ENCODE data around the gene DAP.
"Not testable (repeated sequence)": the region's sequence is repeated elsewhere in the genome, so short reads cannot be mapped to it uniquely, and the experiment has no call there.

Gene DAP, protein sequence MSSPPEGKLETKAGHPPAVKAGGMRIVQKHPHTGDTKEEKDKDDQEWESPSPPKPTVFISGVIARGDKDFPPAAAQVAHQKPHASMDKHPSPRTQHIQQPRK

DNA sequence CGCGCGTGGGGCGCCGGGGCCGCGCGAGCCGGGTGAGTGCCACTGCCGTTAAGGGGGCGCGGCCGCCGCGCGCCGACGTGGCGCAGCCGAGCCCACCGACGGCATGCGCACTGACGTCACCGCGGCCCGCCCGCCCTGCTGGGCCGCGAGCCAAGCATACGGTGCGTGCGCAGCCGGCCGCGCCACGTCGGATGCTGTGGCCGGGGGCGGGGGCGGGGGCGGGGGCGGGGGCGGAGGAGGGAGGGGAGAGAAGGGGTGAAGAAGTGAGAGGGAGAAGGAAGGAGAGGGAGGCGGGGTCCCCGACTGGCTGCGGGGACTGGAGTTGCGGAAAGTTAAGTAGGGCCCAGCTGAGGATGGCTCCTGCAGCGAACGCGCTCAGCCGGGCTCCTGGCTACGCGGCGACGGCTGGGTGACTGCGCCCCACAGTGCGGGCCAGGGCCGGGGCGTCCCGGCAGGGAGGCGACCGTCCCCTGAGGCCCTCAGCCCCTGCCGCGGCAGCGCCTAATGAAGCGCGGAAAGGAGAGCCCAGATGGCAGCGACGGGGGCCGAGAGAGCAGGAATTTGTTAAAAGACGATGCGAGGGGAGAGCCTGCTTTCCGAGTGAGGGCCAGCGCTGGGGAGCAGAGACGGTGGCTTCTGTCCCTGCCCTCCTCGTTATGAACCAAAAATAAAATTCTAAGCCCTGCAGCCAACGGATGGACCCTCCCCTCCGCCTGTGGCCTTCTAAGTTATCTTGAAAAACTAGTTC, at the start of gene DAP:
DAP (minus strand) TSS at position 50 of the 748 bp plus-strand sequence. CDS start 166 bp downstream, outside the sequence.
- FAIRE-seq: no peak

DNA sequence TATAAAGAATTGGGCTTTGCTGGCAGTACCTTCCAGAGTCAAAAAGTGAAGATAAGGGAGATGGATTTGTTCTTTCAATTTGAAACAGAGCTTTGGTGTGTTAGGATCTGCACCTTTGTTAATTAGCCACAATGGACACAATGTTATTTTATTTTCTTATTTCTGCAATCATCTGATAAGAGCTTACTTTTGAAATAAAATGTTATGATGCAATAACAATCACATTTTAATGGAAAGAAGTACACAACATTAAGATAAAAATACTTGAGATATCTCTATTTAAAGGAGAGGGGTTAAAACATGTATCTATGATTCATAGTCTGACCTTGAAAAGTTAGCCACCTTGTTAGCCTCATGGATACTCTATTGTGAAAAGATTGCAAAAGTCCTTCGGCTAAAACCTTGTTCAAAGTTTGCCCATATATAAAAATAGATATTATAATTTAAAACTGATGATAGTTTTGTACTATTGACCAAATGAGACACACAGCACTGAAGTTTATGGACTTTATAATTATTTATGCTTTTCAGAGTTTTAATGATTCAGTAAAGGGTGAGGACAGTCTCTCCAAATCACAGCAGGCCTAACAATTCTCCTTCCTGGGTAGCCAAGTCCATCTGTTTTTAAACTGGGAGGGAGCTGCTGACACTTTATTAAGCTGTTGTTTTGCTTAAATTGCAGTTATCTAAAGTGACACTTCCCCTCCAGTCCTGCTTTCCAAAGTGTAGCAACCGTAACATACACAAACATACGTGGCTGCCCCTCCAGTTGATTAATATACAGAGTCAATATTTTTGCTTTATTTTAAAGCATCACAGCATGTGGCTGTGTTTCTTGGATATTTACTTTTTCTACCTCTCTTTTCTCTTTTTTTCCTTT, 47.6 kb upstream of the DAP start:
- no peak for FAIRE-seq

DNA sequence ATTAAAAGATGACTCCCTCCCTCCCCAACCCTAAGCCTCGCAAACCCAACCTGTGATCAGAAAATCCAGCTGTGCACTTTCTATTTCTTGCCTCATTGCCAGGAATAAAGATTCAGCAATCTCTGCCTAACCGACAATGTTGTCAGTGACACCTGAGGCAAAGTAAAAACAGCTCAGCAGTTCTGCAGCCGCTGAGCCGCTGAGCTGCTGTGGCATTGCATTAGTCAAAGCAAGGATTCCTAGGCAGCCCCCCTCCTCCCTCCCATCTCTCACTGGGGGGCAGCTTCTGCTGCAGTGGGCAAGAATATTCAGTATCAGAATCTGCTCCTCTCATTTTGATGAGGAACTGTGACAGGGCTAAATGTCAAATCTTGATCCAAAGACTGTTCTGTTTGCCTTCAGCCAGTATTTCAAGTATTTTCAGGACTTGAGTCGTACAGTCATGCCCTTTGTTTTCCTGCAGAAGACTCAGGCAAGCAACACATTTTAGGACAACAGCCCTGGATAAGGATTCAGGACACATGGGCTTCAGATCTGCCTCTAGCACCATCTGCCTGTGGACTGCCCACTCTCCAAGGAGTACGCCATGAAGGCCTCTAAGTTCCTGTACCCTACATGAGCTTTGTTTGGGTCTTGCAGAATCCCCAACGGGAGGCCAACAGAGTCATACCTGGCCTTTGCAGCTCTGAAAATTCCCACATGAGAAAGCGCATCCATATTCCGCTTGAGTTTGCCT, 41.1 kb upstream of the DAP start:
- FAIRE-seq: no peak

DNA sequence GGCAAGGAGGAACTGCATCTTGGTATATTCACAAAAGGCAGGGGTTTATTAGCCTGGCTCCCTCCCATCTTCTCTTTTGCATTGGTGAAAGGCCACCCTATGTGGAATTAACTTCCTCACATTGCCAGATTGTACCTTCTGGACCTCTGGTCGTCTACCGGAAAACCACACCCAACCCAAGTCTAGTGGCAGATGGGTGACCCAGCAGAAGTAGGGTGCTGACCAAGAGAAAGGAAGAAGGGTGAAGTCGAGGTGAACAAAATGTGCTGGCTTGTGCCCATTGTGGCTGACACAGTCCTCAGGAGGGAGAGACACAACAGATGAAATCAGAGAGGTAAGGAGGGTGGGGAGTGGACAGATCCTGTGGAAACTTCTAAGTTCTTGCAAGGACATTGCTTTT, 39.8 kb upstream of the DAP start:
- no peak for FAIRE-seq

DNA sequence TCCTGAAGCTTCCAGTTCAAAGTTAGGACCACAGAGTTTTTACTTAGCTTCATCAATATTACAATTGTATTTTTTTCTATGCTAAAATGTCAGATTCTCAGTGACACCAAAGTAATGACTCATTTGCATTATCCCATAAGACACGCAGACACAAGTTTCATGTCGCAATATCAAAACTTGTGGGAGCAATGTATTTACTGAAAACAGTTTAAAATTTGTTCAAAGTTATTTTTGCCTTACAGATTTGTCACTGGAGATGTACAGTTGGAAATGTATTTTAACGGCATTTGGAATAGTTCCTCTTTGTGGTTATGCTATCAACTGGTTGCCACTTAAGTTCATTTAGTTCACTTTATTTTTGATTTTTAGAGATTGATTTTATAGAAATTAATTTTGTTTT, 36.2 kb upstream of the DAP start:
- FAIRE-seq: no peak

DNA sequence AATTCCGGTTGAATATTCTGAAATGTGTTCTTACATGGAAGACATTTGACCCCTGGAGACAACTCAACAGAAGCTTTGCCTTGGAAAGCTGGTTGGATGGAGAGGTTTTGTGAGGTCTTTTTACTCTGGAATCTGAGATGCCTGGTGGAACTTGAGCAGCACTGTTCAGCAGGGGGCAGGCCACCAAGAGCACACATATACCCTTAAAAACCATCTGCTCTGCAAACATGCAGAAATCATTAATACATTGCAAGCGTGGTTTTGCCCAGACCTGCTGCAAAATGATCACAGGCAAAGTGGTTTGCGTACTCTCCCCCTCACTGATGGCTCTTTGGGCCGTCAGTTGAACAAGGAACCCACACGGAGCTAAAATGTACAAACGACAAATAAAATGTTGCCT, 32.8 kb upstream of the DAP start:
- no peak for FAIRE-seq

DNA sequence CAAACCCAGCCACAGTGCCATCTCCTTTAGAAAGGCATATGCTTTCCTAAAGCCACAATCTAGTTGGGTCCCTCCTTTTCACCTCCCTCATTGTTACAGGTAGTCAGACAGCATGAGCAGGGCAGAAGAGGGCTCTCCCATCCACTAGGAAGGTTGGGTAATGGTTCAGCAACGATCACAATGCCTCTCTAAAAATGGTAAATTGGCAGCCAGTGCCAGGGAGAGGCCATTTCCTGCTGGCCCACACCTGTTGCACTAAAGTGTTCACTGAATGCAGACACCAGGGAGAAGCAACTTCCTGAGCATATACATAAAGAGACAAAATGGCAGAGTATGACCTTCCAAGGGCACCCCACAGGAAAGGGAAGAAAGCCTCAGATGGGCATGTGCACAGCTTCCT, 31.3 kb upstream of the DAP start:
- no peak for FAIRE-seq

DNA sequence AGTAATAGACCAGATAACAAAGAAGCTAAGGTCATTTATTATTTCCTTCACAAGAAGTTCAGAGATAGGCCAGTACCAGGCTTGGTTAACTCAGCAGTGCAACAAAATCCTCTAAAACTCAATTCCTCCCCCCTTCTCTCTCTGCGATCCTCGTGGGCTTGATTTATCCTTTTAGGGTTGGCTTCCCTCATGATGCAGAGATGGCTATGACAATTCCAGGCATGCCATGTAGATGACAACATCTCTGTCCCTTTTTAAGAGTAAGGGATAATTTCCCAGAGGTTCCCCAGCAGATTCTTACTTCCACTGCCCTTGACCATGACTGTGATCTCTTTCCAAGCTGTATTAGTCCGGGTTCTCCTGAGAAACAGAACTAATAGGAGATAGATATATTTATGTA, 28.7 kb upstream of the DAP start:
- FAIRE-seq: no peak

DNA sequence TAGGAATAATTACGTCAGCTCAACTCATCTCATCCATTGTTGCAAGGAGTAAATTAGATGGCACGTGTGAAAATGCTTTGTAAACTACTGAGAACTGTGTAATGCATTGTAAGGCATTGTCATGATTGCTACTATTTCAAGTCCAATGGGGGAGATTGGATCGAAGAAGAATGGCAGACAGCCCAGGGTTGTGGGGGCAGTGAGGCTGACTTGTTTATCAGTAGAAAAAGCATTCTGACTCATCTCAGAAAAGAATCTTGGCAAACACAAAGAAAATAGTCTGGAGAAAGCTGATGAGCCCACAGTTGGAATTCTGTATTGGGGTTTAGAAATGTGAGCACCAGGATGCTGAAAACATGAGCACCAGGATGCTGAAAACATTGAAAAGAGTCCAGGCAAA, 28.0 kb upstream of the DAP start:
- no peak for FAIRE-seq

DNA sequence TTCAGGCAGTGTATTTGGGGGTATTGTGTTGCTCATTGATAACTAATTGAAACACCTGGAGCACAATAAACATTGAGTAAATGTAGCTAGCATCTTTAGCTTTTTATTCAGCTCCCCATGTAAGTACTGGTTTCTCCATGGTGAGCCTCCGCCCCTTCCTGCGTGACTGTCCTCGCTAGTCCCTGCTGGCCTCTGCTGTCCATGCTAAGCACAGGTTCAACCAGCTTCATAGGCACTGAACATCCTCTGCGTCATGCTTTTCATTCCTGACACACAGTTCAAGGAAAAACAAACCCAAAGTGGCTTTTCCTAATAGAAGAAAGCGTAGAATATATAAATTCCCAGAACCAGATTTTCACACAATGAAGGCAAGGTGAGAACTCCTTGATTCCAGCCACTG, 27.3 kb upstream of the DAP start:
- FAIRE-seq: no peak

DNA sequence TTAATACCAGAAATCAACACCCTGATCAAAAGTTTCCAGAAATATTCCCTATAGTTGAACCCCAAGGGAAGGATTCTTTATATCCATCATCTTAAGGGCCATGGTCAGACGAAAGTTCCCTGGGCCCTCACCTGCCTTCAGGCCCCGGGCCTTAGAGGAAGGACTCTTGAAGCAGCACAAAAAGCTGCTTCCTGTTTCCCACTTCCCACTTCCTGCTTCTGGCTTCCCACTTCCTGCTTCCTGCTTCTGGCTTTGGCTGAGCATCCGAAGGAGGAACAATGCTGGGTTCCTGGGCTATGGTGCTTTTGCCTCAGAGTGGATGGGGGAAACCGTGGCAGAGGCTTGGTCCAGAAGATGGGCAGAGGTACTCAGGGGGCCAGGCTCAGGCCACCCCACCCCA, 25.8 kb upstream of the DAP start:
- no peak for FAIRE-seq

DNA sequence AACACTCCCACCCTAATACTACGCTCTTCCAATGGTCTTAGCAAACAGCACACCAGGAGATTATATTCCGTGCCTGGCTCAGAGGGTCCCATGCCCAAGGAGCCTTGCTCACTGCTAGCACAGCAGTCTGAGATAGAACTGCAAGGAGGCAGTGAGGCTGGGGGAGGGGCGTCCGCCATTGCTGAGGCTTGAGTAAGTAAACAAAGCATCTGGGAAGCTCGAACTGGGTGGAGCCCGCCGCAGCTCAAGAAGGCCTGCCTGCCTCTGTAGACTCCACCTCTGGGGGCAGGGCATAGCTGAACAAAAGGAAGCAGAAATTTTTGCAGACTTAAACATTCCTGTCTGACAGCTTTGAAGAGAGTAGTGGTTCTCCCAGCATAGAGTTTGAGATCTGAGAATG, 19.2 kb upstream of the DAP start:
- FAIRE-seq: not testable (repeated sequence)

DNA sequence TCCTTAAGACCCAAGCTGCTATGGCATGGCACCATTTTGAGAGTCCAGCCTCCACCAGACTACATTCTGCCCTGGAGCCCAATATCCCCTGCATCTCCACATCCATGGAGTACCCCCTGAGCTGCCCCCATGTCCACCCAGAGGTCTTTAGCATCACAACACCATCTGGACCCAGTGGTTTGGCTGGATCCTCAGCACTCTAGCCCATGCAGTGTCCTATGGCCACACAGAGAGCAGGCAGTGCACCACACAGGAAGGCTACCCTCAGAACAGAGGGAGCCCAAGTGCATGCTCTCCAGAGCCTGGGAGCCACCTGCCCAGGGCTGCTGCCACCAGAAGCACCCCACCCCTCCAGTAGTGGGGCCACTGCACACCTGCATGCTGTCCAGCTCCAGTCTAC, 18.6 kb upstream of the DAP start:
- FAIRE-seq: no peak

DNA sequence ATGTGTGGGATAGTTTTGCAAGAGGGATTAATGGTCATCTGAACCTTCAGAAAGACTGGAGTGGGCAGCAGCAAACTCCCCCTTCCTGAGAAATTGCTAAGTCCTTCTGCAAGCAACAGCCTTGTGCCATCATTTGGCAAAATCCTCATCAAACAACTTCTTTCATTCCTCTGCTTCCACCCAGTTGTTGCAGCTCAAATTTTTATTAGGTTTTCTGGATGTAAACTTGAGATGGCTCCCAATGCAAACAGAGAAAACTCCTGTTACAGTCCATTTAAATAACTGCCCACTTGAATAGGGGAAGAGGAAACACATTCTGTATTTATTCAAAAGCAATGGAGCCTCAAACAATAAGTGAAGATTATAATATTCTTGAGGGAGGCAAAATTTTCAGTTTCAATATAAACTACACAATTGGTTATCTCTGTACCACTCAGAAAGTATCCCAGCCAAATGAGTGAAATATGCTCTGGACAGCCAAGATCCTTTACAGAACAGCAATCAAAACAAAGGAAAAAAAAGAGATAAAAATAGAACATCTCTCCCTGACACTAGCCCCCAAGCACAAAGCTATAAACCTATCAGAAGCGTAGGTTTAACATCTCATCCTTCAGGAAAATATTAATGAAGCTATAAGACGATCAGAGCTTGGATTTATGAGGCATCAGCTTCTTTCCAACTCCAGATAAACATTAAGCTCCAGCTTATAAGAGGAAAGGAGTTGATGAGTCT, 17.3 kb upstream of the DAP start:
- FAIRE-seq: no peak

DNA sequence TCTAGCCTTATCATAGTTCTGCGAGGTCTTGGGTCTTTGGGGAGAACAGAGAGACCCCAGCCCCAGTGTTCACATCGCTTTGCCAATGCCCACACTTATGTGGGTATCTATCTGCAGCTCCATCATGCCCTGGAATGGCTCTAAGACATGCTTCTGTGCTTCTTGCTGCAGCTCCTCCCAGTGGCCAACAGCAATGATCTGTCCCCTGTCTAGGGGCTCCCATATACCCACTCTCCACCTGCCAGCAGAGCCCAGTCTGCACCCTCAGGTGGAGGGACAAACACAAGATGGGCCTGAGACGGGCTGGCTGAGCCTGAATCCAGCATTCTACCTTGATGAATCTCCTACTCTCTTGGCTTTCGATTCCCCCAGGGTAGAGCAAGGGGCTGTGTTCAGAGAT, 14.6 kb upstream of the DAP start:
- no peak for FAIRE-seq

DNA sequence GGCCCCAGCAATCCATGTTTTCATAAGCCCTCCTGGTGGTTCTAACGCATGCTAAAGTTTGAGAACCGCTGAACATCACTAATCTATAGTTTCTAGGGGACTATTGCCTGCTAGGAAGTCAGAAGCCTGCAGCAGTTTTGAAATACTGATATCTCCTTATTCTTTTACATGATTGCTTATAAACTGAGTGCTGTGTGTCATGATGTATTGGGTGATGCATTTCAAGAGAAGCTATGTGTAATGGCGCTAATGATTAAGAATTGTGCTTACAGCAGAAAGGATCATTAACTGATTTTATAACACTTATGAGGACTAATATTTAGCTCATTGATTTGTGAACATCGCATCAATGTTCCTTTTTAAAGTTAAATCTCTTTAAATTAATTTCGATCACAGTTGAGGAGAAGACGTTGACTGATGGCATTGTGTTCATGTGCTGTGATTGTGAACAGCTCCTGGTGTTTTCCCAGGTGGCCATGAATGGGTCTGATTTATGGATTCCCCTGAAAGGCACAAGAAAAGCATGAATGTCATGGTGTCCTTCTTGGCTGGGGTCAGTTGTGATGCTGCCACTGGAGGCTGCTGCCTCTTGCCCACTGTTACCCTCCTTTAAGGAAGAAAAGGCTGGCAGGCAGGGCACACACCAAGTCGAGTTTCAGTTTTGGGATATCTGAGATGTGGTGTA, 12.0 kb upstream of the DAP start:
- FAIRE-seq: no peak

DNA sequence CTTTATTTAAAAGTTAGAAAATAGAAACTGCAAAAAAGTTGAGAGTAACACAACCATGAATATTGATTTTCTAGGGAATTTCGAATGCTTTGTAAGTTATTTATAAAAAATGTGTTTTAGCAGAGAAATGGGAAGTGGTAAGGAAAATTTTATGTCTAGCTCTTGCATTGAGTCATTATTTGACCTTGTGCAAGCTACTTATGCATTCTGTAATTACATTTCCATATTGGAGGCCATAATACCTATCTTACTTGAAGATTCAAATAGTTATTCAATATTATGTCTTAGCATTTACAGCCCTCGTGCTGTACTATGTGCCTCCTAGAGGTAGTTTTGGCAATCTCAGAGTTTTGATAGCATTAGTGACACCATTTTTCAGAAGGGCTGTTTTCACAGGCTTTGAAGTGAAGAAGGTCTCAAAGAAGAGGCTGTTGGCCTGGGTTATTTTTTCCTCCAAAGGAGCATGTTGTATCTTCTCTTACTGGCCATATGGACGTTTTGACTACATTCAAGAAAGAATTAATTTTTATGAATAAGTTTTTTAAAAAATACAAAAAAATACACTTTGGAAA, 7.4 kb upstream of the DAP start:
- no peak for FAIRE-seq

DNA sequence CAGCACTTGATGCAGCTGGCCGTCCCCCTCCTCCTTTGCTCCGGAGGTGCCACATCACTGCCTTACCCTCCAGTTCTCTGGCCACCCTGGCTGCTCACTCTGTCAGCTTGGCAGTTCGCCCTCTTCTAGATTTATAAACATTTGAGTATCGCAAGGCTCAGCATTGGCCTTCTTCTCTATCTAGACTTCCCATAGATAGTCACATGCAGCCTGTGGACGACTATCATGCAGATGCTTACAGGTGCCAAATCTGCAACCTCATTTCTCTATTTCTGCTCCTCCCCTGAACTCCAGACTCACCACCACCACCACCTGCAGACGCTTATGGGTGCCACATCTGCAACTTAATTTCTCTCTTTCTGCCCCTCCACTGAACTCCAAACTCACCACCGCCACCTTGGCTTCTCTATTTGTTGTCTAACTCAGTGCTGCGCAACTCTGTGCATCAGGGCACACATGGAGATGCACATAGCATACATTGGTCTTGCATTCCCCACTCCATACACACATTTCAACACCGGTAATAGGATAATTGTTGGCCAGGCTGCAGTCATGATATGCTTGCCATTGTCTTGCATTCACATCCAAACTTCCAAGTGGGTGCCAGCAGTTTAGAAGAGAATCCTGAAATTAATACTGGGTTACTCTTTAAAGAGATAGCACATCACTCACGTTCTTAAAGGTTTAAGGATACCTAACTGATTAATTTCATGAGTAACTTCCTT, 1.9 kb upstream of the DAP start:
- FAIRE-seq: no peak

DNA sequence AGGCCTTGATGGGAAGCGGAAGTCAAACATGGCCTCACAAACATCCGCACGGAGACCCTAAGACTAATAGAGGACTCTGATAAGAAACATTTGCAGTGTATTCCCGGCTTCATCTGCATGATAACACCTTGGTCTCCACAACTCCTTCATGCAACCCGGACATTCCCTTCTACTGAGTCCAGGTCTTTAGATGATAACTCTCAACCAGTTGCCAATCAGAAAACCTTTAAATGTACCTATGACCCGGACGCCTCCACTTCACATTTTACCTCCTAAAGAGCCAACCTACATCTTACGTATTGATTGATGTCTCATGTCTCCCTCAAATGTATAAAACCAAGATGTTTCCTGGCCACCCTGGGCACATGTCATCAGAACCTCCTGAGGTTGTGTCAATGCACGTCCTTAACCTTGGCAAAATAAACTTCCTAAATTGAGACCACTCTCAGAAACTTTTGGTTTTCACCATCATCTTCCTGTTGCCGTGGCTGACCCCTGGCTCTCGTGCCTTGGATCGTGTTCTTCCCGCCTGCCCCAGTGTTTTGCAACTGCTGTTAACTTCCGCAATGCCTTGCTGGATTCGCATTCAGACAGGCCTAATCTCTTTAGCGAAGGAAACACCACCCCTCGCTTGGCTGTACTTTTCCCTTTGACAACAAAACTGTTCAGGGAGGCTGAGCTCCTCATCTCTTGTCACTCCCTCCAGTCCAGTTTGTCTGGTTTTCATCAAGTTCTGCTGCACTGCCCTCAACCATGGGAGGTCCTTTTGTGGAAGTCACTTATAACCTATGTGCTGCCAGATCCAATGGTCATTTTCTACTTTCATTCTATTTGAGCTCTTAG, 1.1 kb upstream of the DAP start:
- no peak for FAIRE-seq

DNA sequence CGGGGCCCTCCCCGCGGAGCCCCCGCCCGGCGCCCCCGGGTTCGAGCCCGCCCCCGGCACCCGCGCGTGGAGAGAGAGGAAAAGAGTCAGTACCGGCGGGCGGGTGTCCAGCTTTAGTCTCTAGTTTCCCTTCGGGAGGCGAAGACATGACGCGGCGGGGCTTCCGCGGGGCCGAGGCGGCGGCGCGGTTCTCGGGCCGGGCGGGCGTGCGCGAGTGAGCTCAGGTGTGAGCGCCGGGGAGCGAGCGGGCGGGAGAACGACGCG, 181 bp downstream of the DAP start:
- FAIRE-seq: no peak

Measured in A204.1 (cell line).